HepG2 (cell line): ENCODE data around the gene TTC21B. TPM values are rescaled to one million over a fixed set of nuclear protein-coding genes. Genes with fewer than 3 reads are reported as not detected.

Experiments used
- ASH2L ChIP-seq: fragments of 300-600, 200-600 bp; sonication (generic); IDR thresholded peaks from 2 replicates; pipeline ENCODE4 v1.7.0; 2017; ENCODE audit warnings: low read depth, mild to moderate bottlenecking, moderate library complexity, mixed read lengths, low read length; ENCODE audit not compliant: insufficient read length
- ATF1 ChIP-seq: IDR thresholded peaks from 2 replicates; pipeline ENCODE4 v1.6.1; 2016; ENCODE audit warnings: mild to moderate bottlenecking, control low read depth
- CEBPB ChIP-seq: IDR thresholded peaks from 2 replicates; pipeline ENCODE4 v1.6.1; 2011; ENCODE audit warnings: low read depth, low read length, improper control_type of control experiment, borderline replicate concordance
- HDAC1 ChIP-seq: sonication (generic); formaldehyde crosslinking; IDR thresholded peaks from 2 replicates; pipeline ENCODE4 v1.5.1; 2020; ENCODE audit warnings: mild to moderate bottlenecking, missing genetic modification reagents
- MAFK ChIP-seq, 2 experiments: IDR thresholded peaks in 1 of 2; conservative IDR thresholded peaks in 1 of 2; 2 replicates each; pipeline ENCODE4 v1.6.1; 2011; ENCODE audit warnings: improper control_type of control experiment in 2 of 2, low read length in 2 of 2
- NCOA1 ChIP-seq: sonication (generic); formaldehyde crosslinking; IDR thresholded peaks from 2 replicates; pipeline ENCODE4 v1.9.0; 2021; ENCODE audit warnings: missing genetic modification reagents
- PHF5A ChIP-seq: IDR thresholded peaks from one replicate; pipeline ENCODE4 v1.6.1; 2018; ENCODE audit warnings: low read depth, missing genetic modification reagents; ENCODE audit not compliant: unreplicated experiment
- RELA ChIP-seq: sonication (generic); formaldehyde crosslinking; IDR thresholded peaks from 2 replicates; pipeline ENCODE4 v1.4.0; 2020; ENCODE audit warnings: missing genetic modification reagents
- RFX3 ChIP-seq: IDR thresholded peaks from 2 replicates; pipeline ENCODE4 v1.6.1; 2016; ENCODE audit warnings: missing biosample characterization, missing genetic modification reagents
- SOX5 ChIP-seq: IDR thresholded peaks from 2 replicates; pipeline ENCODE4 v1.6.1; 2016; ENCODE audit warnings: borderline replicate concordance
- SOX6 ChIP-seq, 2 experiments: fragments of 450-650 bp in 1 of 2; sonication (generic) in 1 of 2; formaldehyde crosslinking in 1 of 2; IDR thresholded peaks; 2 replicates each; pipeline versions ENCODE4 v1.4.0 to v1.6.1; 2017 to 2020; ENCODE audit warnings: antibody characterized with exemption in 1 of 2, mild to moderate bottlenecking in 1 of 2, missing genetic modification reagents in 1 of 2
- TAF1 ChIP-seq: sonication (generic); formaldehyde crosslinking; IDR thresholded peaks from 2 replicates; pipeline ENCODE4 v1.4.0; 2020; ENCODE audit warnings: missing genetic modification reagents
- THAP11 ChIP-seq: IDR thresholded peaks from 2 replicates; pipeline ENCODE4 v1.6.1; 2016; ENCODE audit warnings: missing biosample characterization, missing genetic modification reagents
- XRCC5 ChIP-seq: fragments of 200-400 bp; formaldehyde crosslinking; optimal IDR thresholded peaks from 2 replicates; pipeline ENCODE3; 2017; ENCODE audit warnings: mild to moderate bottlenecking, low read length
- ZFP82 ChIP-seq: sonication (generic); formaldehyde crosslinking; IDR thresholded peaks from 2 replicates; pipeline ENCODE4 v1.5.1; 2020; ENCODE audit warnings: mild to moderate bottlenecking, missing genetic modification reagents, borderline replicate concordance
- ZFY ChIP-seq: sonication (generic); formaldehyde crosslinking; IDR thresholded peaks from 2 replicates; pipeline ENCODE4 v1.4.0; 2020; ENCODE audit warnings: missing genetic modification reagents
- ZNF251 ChIP-seq: sonication (generic); formaldehyde crosslinking; IDR thresholded peaks from 2 replicates; pipeline ENCODE4 v1.9.0; 2021; ENCODE audit warnings: mild to moderate bottlenecking, missing genetic modification reagents
- ZNF331 ChIP-seq: sonication (generic); formaldehyde crosslinking; IDR thresholded peaks from 2 replicates; pipeline ENCODE4 v1.4.0; 2020; ENCODE audit warnings: missing genetic modification reagents
- ZNF431 ChIP-seq: sonication (generic); formaldehyde crosslinking; IDR thresholded peaks from 2 replicates; pipeline ENCODE4 v1.9.0; 2022; ENCODE audit warnings: missing genetic modification reagents, low read depth, mild to moderate bottlenecking, borderline replicate concordance
- ZNF446 ChIP-seq: sonication (generic); formaldehyde crosslinking; IDR thresholded peaks from 2 replicates; pipeline ENCODE4 v1.5.0; 2020; ENCODE audit warnings: mild to moderate bottlenecking, missing genetic modification reagents
- ZNF619 ChIP-seq: sonication (generic); formaldehyde crosslinking; IDR thresholded peaks from 2 replicates; pipeline ENCODE4 v1.4.0; 2020; ENCODE audit warnings: mild to moderate bottlenecking, missing genetic modification reagents
- ZNF878 ChIP-seq: sonication (generic); formaldehyde crosslinking; IDR thresholded peaks from 2 replicates; pipeline ENCODE4 v1.8.1; 2023; ENCODE audit warnings: mild to moderate bottlenecking, missing genetic modification reagents, moderate library complexity
- ZNF879 ChIP-seq: sonication (generic); formaldehyde crosslinking; IDR thresholded peaks from 2 replicates; pipeline ENCODE4 v1.8.1; 2023; ENCODE audit warnings: missing genetic modification reagents
- polyA plus RNA-seq, 8 experiments: library from polyadenylated mRNA; depleted of rRNA in 3 of 8; stranded (reverse) in 7 of 8; unstranded in 1 of 8; fragments of >200 nt; fragmentation: Illumina TruSeq in 4 of 8; extraction: Trizol in 4 of 8; gene quantifications; 2 replicates each; pipeline versions ENCODE4 v1.2.1 to v1.2.3, GENCODE V29; 2011 to 2016; ENCODE audit warnings: low read depth in 4 of 8, missing spikeins in 1 of 8, mixed read lengths in 1 of 8; ENCODE audit not compliant: insufficient read depth in 1 of 8
- total RNA-seq, 5 experiments: library from RNA; depleted of rRNA; stranded (reverse); fragments of >200 nt; fragmentation: Illumina TruSeq; extraction: Trizol; gene quantifications; 2 replicates each; pipeline ENCODE4 v1.2.3, GENCODE V29; 2016; ENCODE audit warnings: low read depth in 1 of 5
- TF ChIP-seq, protein P1 (sequence below): sonication (generic); formaldehyde crosslinking; IDR thresholded peaks from 2 replicates; pipeline ENCODE4 v1.4.0; 2020; ENCODE audit warnings: missing genetic modification reagents
- TF ChIP-seq, protein P2 (sequence below): sonication (generic); formaldehyde crosslinking; IDR thresholded peaks from 2 replicates; pipeline ENCODE4 v1.4.0; 2020; ENCODE audit warnings: mild to moderate bottlenecking, low read depth, missing genetic modification reagents
- TF ChIP-seq, protein P3 (sequence below): sonication (generic); formaldehyde crosslinking; IDR thresholded peaks from 2 replicates; pipeline ENCODE4 v1.4.0; 2020; ENCODE audit warnings: low read depth, missing genetic modification reagents

The TTC21B gene
- total and polyA plus RNA-seq, 2 of the 13 experiments (the other 11 are each of a cell fraction or from before 2014, with no cell fraction given) = 39.1 to 67.1 TPM

DNA sequence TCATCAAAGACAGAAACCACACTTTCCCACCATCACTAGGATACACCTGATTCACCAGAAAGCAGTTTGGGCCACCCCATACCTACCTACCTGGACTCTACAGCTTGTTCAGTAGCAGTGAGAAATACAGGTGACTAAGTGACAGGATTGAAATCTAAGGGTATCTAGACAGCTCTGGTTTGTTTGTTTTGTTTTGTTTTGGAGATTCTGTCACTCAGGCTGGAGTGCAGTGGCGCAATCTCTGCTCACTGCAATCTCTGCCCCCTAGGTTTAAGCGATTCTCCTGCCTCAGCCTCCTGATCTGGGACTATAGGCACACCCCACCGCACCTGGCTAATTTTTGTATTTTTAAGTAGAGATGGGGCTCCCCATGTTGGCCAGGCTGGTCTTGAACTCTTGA lies 3.1 kb downstream of the TTC21B start (continued):
- TF ChIP-seq, protein P1, sequence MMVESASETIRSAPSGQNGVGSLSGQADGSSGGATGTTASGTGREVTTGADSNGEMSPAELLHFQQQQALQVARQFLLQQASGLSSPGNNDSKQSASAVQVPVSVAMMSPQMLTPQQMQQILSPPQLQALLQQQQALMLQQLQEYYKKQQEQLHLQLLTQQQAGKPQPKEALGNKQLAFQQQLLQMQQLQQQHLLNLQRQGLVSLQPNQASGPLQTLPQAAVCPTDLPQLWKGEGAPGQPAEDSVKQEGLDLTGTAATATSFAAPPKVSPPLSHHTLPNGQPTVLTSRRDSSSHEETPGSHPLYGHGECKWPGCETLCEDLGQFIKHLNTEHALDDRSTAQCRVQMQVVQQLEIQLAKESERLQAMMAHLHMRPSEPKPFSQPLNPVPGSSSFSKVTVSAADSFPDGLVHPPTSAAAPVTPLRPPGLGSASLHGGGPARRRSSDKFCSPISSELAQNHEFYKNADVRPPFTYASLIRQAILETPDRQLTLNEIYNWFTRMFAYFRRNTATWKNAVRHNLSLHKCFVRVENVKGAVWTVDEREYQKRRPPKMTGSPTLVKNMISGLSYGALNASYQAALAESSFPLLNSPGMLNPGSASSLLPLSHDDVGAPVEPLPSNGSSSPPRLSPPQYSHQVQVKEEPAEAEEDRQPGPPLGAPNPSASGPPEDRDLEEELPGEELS (CRISPR knock-in tag) = peak; percentile 74
- no peak for TF ChIP-seq SOX6 (IDR thresholded peaks at IDR 0.05)
- TF ChIP-seq SOX6 (CRISPR knock-in tag; IDR thresholded peaks at IDR 0.05) = peak; percentile 65
- no peak for TF ChIP-seq ZNF251 (CRISPR knock-in tag)
- TF ChIP-seq ZNF446 = no peak
- TF ChIP-seq THAP11 (CRISPR knock-in tag) = 0 out of 2 replicates have a peak, but pooled peaks have one; percentile 33
- no peak for TF ChIP-seq RFX3 (CRISPR knock-in tag)
- TF ChIP-seq HDAC1 (CRISPR knock-in tag) = no peak
- TF ChIP-seq, protein P2, sequence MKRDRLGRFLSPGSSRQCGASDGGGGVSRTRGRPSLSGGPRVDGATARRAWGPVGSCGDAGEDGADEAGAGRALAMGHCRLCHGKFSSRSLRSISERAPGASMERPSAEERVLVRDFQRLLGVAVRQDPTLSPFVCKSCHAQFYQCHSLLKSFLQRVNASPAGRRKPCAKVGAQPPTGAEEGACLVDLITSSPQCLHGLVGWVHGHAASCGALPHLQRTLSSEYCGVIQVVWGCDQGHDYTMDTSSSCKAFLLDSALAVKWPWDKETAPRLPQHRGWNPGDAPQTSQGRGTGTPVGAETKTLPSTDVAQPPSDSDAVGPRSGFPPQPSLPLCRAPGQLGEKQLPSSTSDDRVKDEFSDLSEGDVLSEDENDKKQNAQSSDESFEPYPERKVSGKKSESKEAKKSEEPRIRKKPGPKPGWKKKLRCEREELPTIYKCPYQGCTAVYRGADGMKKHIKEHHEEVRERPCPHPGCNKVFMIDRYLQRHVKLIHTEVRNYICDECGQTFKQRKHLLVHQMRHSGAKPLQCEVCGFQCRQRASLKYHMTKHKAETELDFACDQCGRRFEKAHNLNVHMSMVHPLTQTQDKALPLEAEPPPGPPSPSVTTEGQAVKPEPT = no peak
- TF ChIP-seq NCOA1 (CRISPR knock-in tag) = no peak
- TF ChIP-seq ZNF879 (CRISPR knock-in tag) = no peak
- no peak for TF ChIP-seq MAFK (conservative IDR thresholded peaks at IDR 0.05 in 1 of 2, IDR thresholded peaks at IDR 0.05 in 1 of 2; ENCODE audit: low read length in 2 of 2)
- TF ChIP-seq ASH2L = no peak
- no peak for TF ChIP-seq ATF1 (CRISPR knock-in tag)
- no peak for TF ChIP-seq RELA (CRISPR knock-in tag)
- TF ChIP-seq ZNF331 (CRISPR knock-in tag) = peak; percentile 38; the same call in 1 of the 2 replicates
- no peak for TF ChIP-seq PHF5A (CRISPR knock-in tag)
- no peak for TF ChIP-seq ZNF878 (CRISPR knock-in tag)
- no peak for TF ChIP-seq TAF1 (CRISPR knock-in tag)
- TF ChIP-seq ZFY (CRISPR knock-in tag) = no peak
- TF ChIP-seq, protein P3, sequence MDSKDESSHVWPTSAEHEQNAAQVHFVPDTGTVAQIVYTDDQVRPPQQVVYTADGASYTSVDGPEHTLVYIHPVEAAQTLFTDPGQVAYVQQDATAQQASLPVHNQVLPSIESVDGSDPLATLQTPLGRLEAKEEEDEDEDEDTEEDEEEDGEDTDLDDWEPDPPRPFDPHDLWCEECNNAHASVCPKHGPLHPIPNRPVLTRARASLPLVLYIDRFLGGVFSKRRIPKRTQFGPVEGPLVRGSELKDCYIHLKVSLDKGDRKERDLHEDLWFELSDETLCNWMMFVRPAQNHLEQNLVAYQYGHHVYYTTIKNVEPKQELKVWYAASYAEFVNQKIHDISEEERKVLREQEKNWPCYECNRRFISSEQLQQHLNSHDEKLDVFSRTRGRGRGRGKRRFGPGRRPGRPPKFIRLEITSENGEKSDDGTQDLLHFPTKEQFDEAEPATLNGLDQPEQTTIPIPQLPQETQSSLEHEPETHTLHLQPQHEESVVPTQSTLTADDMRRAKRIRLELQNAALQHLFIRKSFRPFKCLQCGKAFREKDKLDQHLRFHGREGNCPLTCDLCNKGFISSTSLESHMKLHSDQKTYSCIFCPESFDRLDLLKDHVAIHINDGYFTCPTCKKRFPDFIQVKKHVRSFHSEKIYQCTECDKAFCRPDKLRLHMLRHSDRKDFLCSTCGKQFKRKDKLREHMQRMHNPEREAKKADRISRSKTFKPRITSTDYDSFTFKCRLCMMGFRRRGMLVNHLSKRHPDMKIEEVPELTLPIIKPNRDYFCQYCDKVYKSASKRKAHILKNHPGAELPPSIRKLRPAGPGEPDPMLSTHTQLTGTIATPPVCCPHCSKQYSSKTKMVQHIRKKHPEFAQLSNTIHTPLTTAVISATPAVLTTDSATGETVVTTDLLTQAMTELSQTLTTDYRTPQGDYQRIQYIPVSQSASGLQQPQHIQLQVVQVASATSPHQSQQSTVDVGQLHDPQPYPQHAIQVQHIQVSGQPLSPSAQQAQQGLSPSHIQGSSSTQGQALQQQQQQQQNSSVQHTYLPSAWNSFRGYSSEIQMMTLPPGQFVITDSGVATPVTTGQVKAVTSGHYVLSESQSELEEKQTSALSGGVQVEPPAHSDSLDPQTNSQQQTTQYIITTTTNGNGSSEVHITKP (CRISPR knock-in tag) = no peak
- no peak for TF ChIP-seq ZFP82 (CRISPR knock-in tag)
- no peak for TF ChIP-seq XRCC5
- TF ChIP-seq ZNF431 = no peak
- TF ChIP-seq CEBPB = peak; percentile 92
- TF ChIP-seq SOX5 (CRISPR knock-in tag) = 0 out of 2 replicates have a peak, but pooled peaks have one; percentile 34
- TF ChIP-seq ZNF619 (CRISPR knock-in tag) = no peak
